Common myeloid progenitor, CD34-positive (primary cell): ENCODE data around the gene JPH3.

Experiments
- CTCF ChIA-PET: fragments of 350-600 bp; sonication (Branson Sonifier 250); formaldehyde crosslinking; loops from one replicate; lab custom pipeline; 2021; ENCODE audit warnings: antibody characterized with exemption; lab: Charles Lee
- POLR2A ChIA-PET: fragments of 350-600 bp; sonication (Branson Sonifier 250); formaldehyde crosslinking; loops from one replicate; lab custom pipeline; 2021; ENCODE audit warnings: antibody characterized with exemption; lab: Charles Lee
- DNase-seq, 3 donors: peaks; one replicate each; pipeline versions ENCODE4 v3.0.0 to v3.0.0-alpha.2; 2013
- H3K27ac ChIP-seq, 2 experiments: 1 replicate in 1 of 2; 2 replicates in 1 of 2; pipeline ENCODE4 v1.7.0; 2013; ENCODE audit warnings: inconsistent platforms in 2 of 2, low read length in 2 of 2, mild to moderate bottlenecking in 2 of 2, low read depth in 1 of 2, moderate library complexity in 1 of 2; ENCODE audit not compliant: severe bottlenecking in 2 of 2, insufficient read depth in 1 of 2, poor library complexity in 1 of 2
- H3K27me3 ChIP-seq, 5 experiments: replicated peaks in 2 of 5; 1 replicate in 3 of 5; 2 replicates in 2 of 5; pipeline versions ENCODE4 v1.6.1 to v1.7.0; 2013; ENCODE audit warnings: low read length in 4 of 5, mild to moderate bottlenecking in 2 of 5, moderate library complexity in 2 of 5, inconsistent platforms in 1 of 5; ENCODE audit not compliant: insufficient read depth in 5 of 5, control insufficient read depth in 4 of 5
- H3K36me3 ChIP-seq, 4 experiments: 1 replicate in 2 of 4; 2 replicates in 2 of 4; pipeline versions ENCODE4 v1.6.1 to v1.7.0; 2013; ENCODE audit warnings: low read length in 3 of 4, control low read depth in 1 of 4, mild to moderate bottlenecking in 1 of 4; ENCODE audit not compliant: control insufficient read depth in 4 of 4, insufficient read depth in 4 of 4
- H3K4me1 ChIP-seq, 4 experiments: 1 replicate in 3 of 4; 2 replicates in 1 of 4; pipeline versions ENCODE4 v1.6.1 to v1.7.1; 2013; ENCODE audit warnings: low read length in 3 of 4, mild to moderate bottlenecking in 3 of 4, control low read depth in 1 of 4, inconsistent platforms in 1 of 4, moderate library complexity in 1 of 4; ENCODE audit not compliant: control insufficient read depth in 4 of 4, insufficient read depth in 4 of 4; ENCODE audit errors: control extremely low read depth in 1 of 4
- H3K4me3 ChIP-seq, 7 experiments: 1 replicate in 4 of 7; 2 replicates in 3 of 7; pipeline versions ENCODE4 v1.5.1 to v1.7.0; 2013; ENCODE audit warnings: mild to moderate bottlenecking in 7 of 7, low read length in 6 of 7, moderate library complexity in 6 of 7, inconsistent platforms in 2 of 7, low read depth in 2 of 7, control low read depth in 1 of 7; ENCODE audit not compliant: insufficient read depth in 4 of 7, control insufficient read depth in 1 of 7; ENCODE audit errors: extremely low read depth in 1 of 7
- H3K9me3 ChIP-seq, 5 experiments: 1 replicate in 4 of 5; 2 replicates in 1 of 5; pipeline versions ENCODE4 v1.6.1 to v1.7.1; 2013; ENCODE audit warnings: low read length in 4 of 5, mild to moderate bottlenecking in 2 of 5, inconsistent platforms in 1 of 5, low read depth in 1 of 5, moderate library complexity in 1 of 5; ENCODE audit not compliant: control insufficient read depth in 4 of 5, insufficient read depth in 2 of 5; ENCODE audit errors: control extremely low read depth in 1 of 5
- WGBS: methylation state at CpG from one replicate; pipeline ENCODE4 v1.1.5; 2013; ENCODE audit not compliant: insufficient coverage; 5-methylcytosine and 5-hydroxymethylcytosine counted together

Gene JPH3

DNA sequence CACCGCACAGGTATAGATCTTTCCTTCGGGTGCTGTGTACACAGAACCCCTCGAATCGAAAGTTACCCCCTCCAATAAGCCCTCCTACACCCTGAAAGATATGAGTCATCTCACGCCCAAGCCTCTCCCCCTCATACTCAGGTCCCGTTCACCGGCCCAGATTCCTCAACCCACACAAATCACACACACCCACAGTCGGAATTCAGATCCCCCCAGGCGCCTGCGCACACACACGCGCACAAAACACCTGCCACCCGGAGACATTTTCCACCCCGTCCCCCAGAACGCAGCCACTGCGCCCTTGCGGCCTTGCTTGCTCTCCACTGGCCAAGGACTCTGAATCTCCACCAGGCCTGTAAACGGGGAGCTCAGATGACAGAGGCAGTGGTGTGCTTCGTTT is 4.9 kb downstream of the JPH3 start:
- 91% methylated on average over 12 of the region's 19 CpGs for WGBS
- no peak for DNase-seq
- Histone ChIP-seq H3K9me3 (no peaks in the 10 kb centered on the region), H3K27me3 (peaks cover 0 to 79% (median 26%) of the 10 kb centered on the region in 5 experiments), H3K36me3 (no peaks in the 10 kb centered on the region), H3K4me3 (no peak overlapping the region), H3K4me1 (peaks cover 0 to 12% (median 7%) of the 10 kb centered on the region in 4 experiments), H3K27ac (no peak overlapping the region)
- CTCF ChIA-PET = no interaction called here
- POLR2A ChIA-PET = no interaction called here

GRCh38 chr16:87607871-87608270 is 5.6 kb downstream of the JPH3 start:
- Histone ChIP-seq H3K9me3 (no peaks in the 10 kb centered on the region), H3K4me3 (no peak overlapping the region), H3K27me3 (peaks cover 0 to 77% (median 26%) of the 10 kb centered on the region in 5 experiments), H3K27ac (no peak overlapping the region), H3K36me3 (no peaks in the 10 kb centered on the region), H3K4me1 (peaks cover 0 to 11% (median 6%) of the 10 kb centered on the region in 4 experiments)
- ChIA-PET CTCF (no interaction called here), POLR2A (no interaction called here)
- no peak for DNase-seq
- WGBS = 86% methylated on average over 12 of the region's 13 CpGs

DNA sequence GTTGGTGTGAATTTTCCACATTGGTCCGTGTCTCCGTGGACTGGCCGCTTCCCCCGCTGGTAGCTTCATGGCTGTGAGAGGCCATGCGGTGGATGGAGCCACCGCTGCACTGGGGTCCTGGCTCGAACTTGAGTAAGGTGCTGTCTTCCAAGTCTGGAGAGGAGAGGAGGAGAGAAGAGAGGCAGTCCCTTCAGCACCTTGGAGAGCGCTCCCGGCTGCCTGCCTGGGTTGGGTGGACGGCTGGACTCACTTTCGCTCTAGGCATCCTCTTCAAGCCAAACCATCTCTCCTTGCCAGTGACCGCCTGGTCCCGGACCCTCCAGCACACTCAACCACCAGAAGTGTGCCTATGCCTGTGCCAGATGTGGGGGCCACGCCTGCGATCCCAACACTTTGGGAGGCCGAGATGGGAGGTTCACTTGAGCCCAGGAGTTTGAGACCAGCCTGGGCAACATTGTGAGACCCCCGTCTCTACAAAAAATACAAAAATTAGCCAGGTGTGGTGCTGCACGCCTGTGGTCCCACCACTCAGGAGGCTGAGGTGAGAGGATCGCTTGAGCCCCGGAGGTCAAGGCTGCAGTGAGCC is 6.2 kb downstream of the JPH3 start:
- POLR2A ChIA-PET = no interaction called here
- Histone ChIP-seq H3K36me3 (no peaks in the 10 kb centered on the region), H3K27me3 (peaks cover 0 to 71% (median 21%) of the 10 kb centered on the region in 5 experiments), H3K4me1 (peaks cover 0 to 5% (median 1%) of the 10 kb centered on the region in 4 experiments), H3K9me3 (no peaks in the 10 kb centered on the region), H3K27ac (no peak overlapping the region), H3K4me3 (no peak overlapping the region)
- 49% methylated on average over 15 of the region's 20 CpGs for WGBS
- DNase-seq = peak; percentile 38 to 73 (median 69)
- CTCF ChIA-PET = no interaction called here

DNA sequence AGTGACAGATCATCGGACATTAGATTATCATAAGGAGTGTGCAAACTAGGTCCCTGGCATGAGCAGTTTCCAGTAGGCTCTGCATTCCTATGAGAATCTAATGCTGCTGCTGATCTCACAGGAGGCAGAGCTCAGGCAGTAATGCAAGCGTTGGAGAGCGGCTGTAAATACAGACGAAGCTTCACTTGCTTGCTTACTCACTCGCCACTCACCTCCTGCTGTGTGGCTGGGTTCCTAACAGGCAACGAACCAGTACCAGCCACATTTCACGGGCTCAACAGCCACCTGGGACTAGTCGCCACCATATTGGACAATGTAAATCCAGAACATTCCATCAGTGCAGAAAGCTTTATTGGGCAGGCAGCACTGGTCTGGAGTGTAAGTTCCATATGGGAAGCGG is 7.7 kb downstream of the JPH3 start:
- DNase-seq = no peak
- Histone ChIP-seq H3K4me1 (no peaks in the 10 kb centered on the region), H3K4me3 (no peak overlapping the region)

GRCh38 chr16:87611456-87611855 is 9.1 kb downstream of the JPH3 start:
- H3K4me3 ChIP-seq = no peak overlapping the region
- DNase-seq = no peak
- H3K36me3 ChIP-seq = no peaks in the 10 kb centered on the region
- POLR2A ChIA-PET = no interaction called here
- H3K27ac ChIP-seq = no peak overlapping the region
- no peaks in the 10 kb centered on the region for H3K4me1 ChIP-seq
- no peaks in the 10 kb centered on the region for H3K9me3 ChIP-seq
- WGBS = 97% methylated on average over 6 of the region's 6 CpGs
- CTCF ChIA-PET = interaction anchor here (1.7 kb wide), 1 partner anchor 25 kb away, joined by 4 read pairs; no protein-coding TSS in a partner anchor
- peaks cover 0 to 49% (median 4%) of the 10 kb centered on the region in 5 experiments for H3K27me3 ChIP-seq

More for the DNA sequence above, 7.7 kb downstream of the JPH3 start:
- H3K9me3 ChIP-seq = no peaks in the 10 kb centered on the region
- H3K27me3 ChIP-seq = peaks cover 0 to 56% (median 13%) of the 10 kb centered on the region in 5 experiments
- POLR2A ChIA-PET = interaction anchor here (0.6 kb wide), 1 partner anchor 56 kb away, joined by 3 read pairs; no protein-coding TSS in a partner anchor
- no peak overlapping the region for H3K27ac ChIP-seq
- no peaks in the 10 kb centered on the region for H3K36me3 ChIP-seq
- 88% methylated on average over 9 of the region's 9 CpGs for WGBS
- CTCF ChIA-PET = no interaction called here

DNA sequence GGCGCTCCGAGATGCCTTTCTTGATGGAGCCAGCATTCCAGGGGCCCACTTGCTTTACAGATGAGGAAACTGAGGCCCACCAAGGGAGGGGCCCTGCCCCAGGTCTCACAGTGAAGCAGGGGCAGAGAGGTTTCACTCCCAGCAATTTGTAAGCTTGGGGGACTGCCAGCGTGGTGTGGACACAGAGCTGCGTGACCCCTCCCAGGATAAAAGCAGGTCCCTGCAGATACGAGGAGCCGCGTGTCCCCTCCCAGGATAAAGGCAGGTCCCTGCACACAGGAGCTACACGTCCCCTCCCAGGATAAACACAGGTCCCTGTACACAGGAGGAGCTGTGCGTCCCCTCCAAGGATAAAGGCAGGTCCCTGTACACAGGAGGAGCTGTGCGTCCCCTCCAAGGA is 11.7 kb downstream of the JPH3 start:
- H3K27me3 ChIP-seq = peaks cover 0 to 38% (median 2%) of the 10 kb centered on the region in 5 experiments
- POLR2A ChIA-PET = no interaction called here
- CTCF ChIA-PET = no interaction called here
- H3K27ac ChIP-seq = no peak overlapping the region
- no peak overlapping the region for H3K4me3 ChIP-seq
- H3K4me1 ChIP-seq = no peaks in the 10 kb centered on the region
- H3K36me3 ChIP-seq = no peaks in the 10 kb centered on the region
- no peaks in the 10 kb centered on the region for H3K9me3 ChIP-seq
- WGBS = 93% methylated on average over 10 of the region's 10 CpGs
- DNase-seq = no peak

DNA sequence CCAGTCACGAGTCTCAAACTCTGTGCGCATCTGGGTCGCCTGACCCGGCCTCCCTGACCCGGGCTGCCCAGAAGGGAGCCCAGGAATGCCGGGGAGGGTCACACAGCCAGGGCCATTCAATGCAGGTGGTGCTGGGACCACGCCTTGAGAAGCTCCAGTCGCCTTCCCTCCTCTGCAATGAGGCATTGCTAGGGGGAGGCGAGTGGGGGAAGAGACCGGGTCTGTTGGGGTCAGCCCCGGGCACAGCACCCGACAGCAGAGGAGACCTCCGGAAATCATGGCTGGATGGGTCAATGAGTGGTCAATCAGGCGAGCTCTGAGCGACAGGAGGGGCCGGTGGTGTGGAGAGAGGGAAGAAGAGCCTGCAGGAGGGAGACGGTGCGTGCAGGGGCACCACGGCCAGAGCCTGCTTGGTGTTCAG is 13.3 kb downstream of the JPH3 start:
- Histone ChIP-seq H3K27ac (no peak overlapping the region), H3K27me3 (peaks cover 0 to 45% (median 3%) of the 10 kb centered on the region in 5 experiments), H3K4me3 (no peak overlapping the region), H3K4me1 (no peaks in the 10 kb centered on the region), H3K9me3 (no peaks in the 10 kb centered on the region), H3K36me3 (no peaks in the 10 kb centered on the region)
- ChIA-PET POLR2A (interaction anchor here (0.6 kb wide), 1 partner anchor 313 kb away, joined by 3 read pairs; no protein-coding TSS in a partner anchor), CTCF (interaction anchor here (1.1 kb wide), 1 partner anchor 9 kb away, joined by 3 read pairs; no protein-coding TSS in a partner anchor)
- 89% methylated on average over 19 of the region's 19 CpGs for WGBS
- DNase-seq = no peak
